HG03175 (cell line): ENCODE data around the gene SENP7.
"Not testable (repeated sequence)": the region's sequence is repeated elsewhere in the genome, so short reads cannot be mapped to it uniquely, and the experiment has no call there.

ENCODE experiments used
- ATAC-seq: cut with Tn5 transposase; IDR thresholded peaks from one replicate; pipeline ENCODE4 v1.9.1; 2021; ENCODE audit warnings: mild to moderate bottlenecking, moderate library complexity; ENCODE audit not compliant: unreplicated experiment

Gene SENP7

DNA sequence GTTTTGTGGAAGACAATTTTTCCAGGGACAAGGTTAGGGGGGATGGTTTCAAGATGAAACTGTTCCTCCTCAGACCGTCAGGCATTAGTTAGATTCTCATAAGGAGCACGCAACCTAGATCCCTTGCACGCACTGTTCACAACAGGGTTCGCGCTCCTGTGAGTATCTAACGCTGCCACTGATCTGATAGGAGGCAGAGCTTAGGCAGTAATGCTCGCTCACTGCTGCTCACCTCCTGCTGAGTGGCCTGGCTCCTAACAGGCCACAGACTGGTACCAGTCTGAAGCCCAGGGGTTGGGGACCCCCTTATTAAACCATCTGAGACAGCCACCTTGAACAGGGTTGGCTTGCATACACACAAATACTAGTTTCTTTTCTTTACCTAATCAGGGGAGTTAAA lies 179.1 kb downstream of the SENP7 start:
- ATAC-seq, result no peak

DNA sequence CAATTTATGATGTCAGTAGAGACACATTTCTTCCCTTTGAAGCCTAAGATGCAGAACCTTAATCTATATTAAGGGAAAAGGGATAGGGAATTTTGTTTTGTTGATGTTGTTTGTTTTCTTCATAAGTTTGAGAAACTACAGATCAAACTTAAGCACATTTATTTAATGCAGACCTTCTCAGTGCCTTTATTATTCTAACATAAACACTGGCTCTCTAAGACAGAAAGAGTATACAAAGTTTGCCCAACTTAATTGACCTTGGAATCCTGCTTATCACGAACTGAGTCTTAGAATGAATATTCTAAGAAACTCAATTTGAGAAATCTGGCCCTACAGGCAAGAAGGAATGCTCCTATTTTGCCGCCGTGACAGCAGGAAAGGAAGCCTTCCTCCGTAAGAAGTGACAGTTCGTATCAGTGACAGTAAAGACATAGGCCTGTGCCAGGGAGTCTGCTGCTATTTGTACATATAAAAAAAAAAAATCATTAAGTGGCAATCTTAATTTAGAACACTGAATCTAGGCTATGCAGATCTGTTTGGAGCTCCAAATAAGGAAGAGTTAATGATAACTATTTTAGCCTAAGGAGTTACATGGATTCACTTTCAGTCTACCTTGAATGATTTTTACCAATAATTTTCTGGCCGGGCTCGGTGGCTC lies 183.9 kb downstream of the SENP7 start:
- ATAC-seq, result no peak

- no peak for ATAC-seq
These were observed 187.4 kb downstream of the SENP7 start for GRCh38 chr3:101325393-101326134.

DNA sequence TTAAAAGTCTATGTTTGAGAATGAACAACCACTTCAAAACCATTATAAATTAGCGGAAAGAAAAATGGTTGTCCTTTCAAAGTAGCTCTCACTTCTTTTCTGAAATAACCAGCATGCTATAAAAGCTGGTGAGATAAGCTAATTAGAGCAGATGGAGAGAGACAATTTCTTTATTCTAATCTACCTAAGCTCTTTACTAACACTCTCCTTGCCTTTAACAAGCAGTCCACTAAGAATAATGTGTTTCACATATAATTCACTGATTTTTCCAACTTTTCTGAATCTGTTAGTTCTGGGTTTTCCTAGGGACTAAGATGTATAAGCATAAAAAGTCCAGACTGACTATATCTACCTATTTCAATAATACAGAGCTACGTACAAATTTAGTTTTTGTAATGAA lies 192.5 kb downstream of the SENP7 start, which contains the start of gene IMPG2:
Gene IMPG2, minus strand, starts transcription at position 101 of the 400 bp plus-strand sequence. CDS start 203 bp downstream, outside the sequence.
- no peak for ATAC-seq

DNA sequence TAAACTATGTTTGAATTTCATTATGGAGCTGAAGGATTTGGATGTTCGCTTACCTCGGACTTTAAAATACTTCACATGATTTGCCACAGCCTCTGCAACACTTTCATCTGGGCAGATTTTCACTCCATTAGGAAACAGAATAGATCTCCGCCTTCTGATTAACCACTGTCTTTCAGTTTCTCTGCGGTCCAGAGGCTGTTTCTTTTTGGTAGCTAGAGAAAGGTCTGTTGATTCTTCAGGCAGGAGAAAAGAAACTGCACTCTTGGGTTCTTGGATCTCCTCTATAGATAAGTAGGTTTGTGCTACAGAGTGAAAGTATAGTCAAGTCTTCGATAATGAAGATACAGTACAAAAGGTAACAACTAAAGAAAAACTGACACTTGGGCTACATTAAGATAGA lies 193.5 kb downstream of the SENP7 start:
- ATAC-seq, result no peak

- ATAC-seq, result no peak
These were observed 200.5 kb downstream of the SENP7 start for GRCh38 chr3:101312545-101312944.

DNA sequence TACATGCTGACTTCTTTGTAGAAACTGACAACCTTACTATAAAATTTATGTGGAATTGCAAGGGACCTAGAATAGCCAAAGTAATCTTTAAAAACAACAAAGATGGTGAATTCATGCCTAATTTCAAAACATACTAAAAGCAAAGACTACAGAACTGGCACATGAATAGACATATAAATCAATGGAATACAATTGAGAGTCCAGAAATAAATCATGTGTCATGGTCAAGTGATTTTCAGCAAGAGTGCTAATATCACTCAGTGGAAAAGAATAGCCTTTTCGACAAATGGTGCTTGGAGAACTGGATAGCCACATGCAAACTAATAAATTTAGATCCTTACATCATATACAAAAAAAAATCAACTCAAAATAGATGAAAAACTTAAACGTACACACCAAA lies 201.3 kb downstream of the SENP7 start:
- ATAC-seq, result no peak

- no peak for ATAC-seq
These were observed 202.0 kb downstream of the SENP7 start for GRCh38 chr3:101310978-101311375.

DNA sequence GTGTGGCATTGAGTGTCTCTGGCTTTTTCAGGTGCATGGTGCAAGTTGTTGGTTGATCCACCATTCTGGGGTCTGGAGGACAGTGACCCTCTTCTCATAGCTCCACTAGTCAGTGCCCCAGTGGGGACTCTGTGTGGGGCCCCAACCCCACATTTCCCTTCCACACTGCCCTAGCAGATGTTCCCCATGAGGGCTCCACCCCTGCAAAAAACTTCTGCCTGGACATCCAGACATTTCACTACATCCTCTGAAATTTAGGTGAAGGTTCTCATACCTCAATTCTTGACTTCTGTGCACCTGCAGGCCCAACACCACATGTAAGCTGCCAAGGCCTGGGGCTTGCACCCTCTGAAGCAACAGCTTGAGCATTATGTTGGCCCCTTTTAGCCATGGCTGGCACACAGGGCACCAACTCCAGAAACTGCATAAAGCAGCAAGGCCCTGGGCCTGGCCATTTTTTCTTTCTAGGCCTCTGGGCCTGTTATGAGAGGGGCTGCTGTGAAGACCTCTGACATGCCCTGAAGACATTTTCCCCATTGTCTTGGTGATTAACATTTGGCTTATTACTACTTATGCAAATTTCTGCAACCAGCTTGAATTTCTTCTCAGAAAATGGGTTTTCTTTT lies 204.8 kb downstream of the SENP7 start:
- not testable (repeated sequence) for ATAC-seq

GRCh38 chr3:101303836-101304235 lies 209.2 kb downstream of the SENP7 start:
- ATAC-seq, result no peak

- ATAC-seq, result no peak
These were observed 209.8 kb downstream of the SENP7 start for GRCh38 chr3:101303089-101303731.

DNA sequence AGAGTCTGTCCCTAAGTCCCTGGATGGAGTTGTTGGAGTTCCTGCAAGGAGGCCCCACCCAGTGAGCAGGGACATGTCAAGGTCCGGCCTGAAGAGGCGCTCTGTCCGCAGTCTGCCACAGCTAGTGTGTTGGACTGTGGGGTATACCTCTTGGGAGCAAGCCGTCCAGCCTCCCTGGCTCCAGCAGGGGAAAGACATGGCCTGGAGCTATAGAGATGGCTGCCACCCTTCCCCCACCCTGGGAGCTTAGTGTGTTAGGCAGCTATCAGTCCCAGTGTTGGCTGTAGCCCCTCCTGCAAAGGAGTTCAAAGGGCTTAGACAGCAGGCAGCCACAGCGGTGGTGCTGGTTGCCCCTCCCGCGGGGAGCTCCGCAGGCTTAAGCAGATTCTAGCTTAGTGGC lies 212.9 kb downstream of the SENP7 start:
- ATAC-seq, result no peak

- ATAC-seq, result no peak
These were observed 221.0 kb downstream of the SENP7 start for GRCh38 chr3:101292027-101292426.

GRCh38 chr3:101288294-101288693 lies 224.7 kb downstream of the SENP7 start:
- ATAC-seq, result no peak

DNA sequence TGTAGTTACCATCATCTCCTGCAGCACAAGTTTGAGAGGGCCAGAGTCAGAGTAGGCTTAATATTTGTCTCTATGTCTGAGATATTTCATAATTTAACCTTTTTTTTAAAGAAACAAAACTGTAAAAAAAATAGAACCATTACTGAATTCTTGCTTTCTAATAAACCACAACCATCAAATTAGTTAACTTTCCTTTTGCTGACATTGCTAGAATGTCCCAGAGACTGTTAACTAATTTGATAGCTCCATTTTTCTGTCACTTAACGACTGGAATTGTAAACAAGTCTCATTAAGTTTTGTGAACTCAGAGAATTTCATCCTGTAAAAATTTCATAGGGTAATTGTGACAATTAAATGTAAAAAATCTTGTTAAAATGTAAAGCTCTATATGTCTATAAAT lies 228.3 kb downstream of the SENP7 start:
- no peak for ATAC-seq

GRCh38 chr3:101281521-101282030 lies 231.4 kb downstream of the SENP7 start:
- ATAC-seq, result no peak

DNA sequence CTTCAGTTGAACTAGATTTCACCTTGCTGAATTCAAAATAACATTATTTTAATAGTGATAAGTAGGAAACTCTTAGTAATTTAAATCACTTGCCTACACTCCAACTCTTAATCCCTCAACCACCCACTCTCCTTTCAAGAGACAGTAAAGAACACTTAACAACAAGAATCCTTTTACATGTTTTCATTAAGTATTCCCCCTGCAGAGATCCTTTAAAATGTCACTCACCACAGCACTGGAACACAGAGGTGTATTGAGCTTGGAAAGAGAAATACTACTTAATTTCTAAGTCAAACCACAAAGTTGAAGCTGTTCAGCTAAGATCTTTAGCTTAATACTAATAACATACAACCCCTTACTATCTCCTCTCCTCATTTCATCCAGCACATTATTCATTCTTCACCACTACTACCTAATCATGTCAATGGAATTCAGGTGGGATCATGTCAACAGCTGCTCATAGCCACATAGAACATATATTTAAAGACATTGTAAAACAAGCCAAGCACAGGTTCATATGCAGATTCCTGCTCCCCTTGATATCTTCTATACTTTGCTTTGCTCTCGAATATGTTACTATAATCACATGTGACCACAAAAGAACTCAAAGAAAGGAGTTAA lies 233.1 kb downstream of the SENP7 start:
- ATAC-seq, result no peak

GRCh38 chr3:101279162-101279561 lies 233.8 kb downstream of the SENP7 start:
- ATAC-seq, result no peak

DNA sequence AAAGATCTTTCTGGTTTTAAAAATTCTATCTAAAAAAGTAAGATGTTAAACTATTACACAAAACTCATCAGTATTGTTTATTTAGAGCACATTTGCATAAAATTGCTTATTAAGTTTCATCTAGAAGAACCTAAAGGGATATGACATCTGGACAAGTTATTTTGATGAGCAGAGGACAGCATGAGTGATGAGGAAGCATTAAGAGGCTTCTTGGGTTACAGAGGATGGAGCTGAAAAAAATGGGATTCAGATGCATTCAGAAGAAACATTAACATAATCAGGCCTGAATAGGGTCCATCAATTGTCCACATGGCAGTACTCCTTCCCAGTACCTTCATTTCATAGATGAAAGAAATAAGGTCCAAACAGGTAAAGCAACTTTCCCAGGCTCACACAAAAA lies 234.3 kb downstream of the SENP7 start:
- ATAC-seq, result no peak
